Right cardiac atrium (tissue), 5 donors: Measurements from ENCODE around the gene FLNA. TPM values are rescaled to one million over a fixed set of nuclear protein-coding genes. Genes with fewer than 3 reads are reported as not detected.
"Not testable (repeated sequence)": the region's sequence is repeated elsewhere in the genome, so short reads cannot be mapped to it uniquely, and the experiment has no call there.

Experiments used
- ATAC-seq, 2 donors: fragments of 200-7000 bp; cut with Tn5 transposase; one replicate each; pipeline versions ENCODE4 v1.8.0 to v1.9.1; 2020; ENCODE audit warnings: moderate library complexity in 2 of 2, mild to moderate bottlenecking in 1 of 2
- DNase-seq, 3 donors: peaks; one replicate each; pipeline ENCODE4 v3.0.0-alpha.2; 2020
- H3K27ac ChIP-seq: one replicate; pipeline ENCODE4 v1.5.1; 2013; ENCODE audit warnings: mild to moderate bottlenecking, low read length, control low read depth, moderate library complexity
- H3K27me3 ChIP-seq: one replicate; pipeline ENCODE4 v1.6.1; 2013; ENCODE audit not compliant: control insufficient read depth, insufficient read depth
- H3K4me1 ChIP-seq: one replicate; pipeline ENCODE4 v1.6.1; 2013; ENCODE audit warnings: low read length; ENCODE audit not compliant: control insufficient read depth, insufficient read depth
- H3K4me3 ChIP-seq: one replicate; pipeline ENCODE4 v1.5.1; 2013; ENCODE audit warnings: low read length, control low read depth
- H3K9me3 ChIP-seq: one replicate; pipeline ENCODE4 v1.6.1; 2013; ENCODE audit warnings: low read length; ENCODE audit not compliant: control insufficient read depth
- WGBS: extraction: QIAGEN DNeasy Blood & Tissue Kit; methylation state at CpG from one replicate; pipeline ENCODE4 v1.1.7; 2013; 5-methylcytosine and 5-hydroxymethylcytosine counted together
- intact Hi-C, 4 donors: fragments of 100-400 bp; cut with DNase I; formaldehyde crosslinking; loops; one replicate each; pipeline versions ENCODE4 v1.11.0 to v1.14.0; 2022 to 2023
- polyA plus RNA-seq: library from polyadenylated mRNA; stranded (reverse); fragments of 200-250 nt; gene quantifications from one replicate; pipeline ENCODE4 v1.2.3, GENCODE V29; 2013
- total RNA-seq, 4 donors: library from RNA; stranded (reverse); fragmentation: NEBNext Ultra II Directional; extraction: Animal tissue kit (Norgen Biotek cat#: 25700); gene quantifications; one replicate each; pipeline ENCODE4 v1.2.1, GENCODE V29; 2021
- donor health status: healthy with polysubstance abuse.
- donor health status: DM: no; HTN: yes; CAD: no.
- donor health status: DM: no; HTN: no; CAD: no.
- donor health status: DM: no; HTN: yes; CAD: no; lungs with severe emphysema.
- donor health status: DM: yes; HTN: yes; CAD: no.

FLNA gene
- total and polyA plus RNA-seq, 5 donors, result 262 to 363 (median 282) TPM

DNA sequence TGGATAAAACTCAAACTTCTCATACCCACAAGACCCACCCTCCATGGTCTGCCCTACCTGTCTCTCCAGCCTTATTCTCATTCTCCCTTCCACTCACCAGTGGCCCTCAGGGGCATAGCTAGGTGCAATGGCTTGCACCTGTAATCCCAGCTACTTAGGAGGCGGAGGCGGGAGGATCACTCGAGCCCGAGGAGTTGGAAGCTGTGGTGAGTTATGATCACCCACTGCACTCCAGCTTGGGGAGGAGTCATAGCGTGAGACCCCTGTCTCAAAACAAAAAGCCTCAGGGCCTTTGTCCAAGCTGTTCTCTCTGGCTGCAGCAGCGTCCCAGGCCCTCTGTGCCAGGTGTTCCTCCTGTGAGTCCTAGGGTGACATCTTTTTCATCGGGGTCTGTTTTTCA is 62.3 kb downstream of the FLNA start:
- no peak for ATAC-seq
- Histone ChIP-seq H3K4me1 (peaks cover 2% of the 10 kb centered on the region), H3K9me3 (no peaks in the 10 kb centered on the region), H3K27me3 (no peaks in the 10 kb centered on the region), H3K4me3 (no peak overlapping the region), H3K27ac (no peak overlapping the region)
- intact Hi-C loops, result no loop called here
- 97% methylated on average over 7 of the region's 7 CpGs for WGBS
- DNase-seq, result no peak

DNA sequence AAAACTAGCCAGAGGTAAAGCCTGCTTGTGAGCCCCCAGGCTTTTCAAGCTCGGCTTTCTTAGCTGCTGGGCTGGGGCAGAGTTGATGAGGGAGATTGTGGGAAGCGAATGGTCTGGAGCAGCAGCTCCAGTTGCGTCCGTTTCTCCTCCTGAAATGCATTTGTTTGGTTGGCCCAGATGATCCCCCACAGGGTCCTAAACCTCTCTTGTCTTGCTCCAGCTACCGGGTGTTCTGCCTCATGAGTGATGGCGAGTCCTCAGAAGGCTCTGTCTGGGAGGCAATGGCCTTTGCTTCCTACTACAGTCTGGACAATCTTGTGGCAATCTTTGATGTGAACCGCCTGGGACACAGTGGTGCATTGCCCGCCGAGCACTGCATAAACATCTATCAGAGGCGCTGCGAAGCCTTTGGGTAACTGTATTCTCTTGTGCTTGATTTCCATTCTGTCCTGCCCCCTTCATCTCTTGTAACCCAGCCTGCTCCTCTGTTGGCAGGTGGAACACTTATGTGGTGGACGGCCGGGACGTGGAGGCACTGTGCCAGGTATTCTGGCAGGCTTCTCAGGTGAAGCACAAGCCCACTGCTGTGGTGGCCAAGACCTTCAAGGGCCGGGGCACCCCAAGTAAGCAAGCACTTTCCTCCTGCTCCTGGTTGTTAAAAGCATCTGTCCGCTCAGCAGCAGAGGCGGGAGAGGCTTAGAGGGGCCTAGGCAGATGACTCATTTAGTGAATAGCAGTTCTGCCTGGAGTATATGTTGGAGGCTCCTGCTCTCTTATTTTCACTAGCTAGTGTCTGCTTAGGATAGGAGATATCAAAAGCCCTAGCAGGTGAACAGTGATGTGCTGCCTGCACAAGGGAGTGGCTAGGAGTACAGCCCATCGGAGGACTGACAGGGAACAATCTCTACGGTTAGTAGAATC is 63.6 kb downstream of the FLNA start:
- intact Hi-C loops, result no loop called here
- no peak for DNase-seq
- WGBS, result 79% methylated on average over 19 of the region's 19 CpGs

GRCh38 chrX:154309041-154309775 is 65.2 kb downstream of the FLNA start:
- no peak for DNase-seq
- WGBS, result 83% methylated on average over 16 of the region's 16 CpGs
- Histone ChIP-seq H3K27me3 (no peaks in the 10 kb centered on the region), H3K9me3 (no peaks in the 10 kb centered on the region), H3K4me3 (no peak overlapping the region), H3K4me1 (peaks cover 2% of the 10 kb centered on the region), H3K27ac (no peak overlapping the region)
- intact Hi-C loops, result no loop called here
- no peak for ATAC-seq

More for the DNA sequence above, 63.6 kb downstream of the FLNA start:
- Histone ChIP-seq H3K9me3 (no peaks in the 10 kb centered on the region), H3K27ac (no peak overlapping the region), H3K27me3 (no peaks in the 10 kb centered on the region), H3K4me3 (no peak overlapping the region), H3K4me1 (peaks cover 2% of the 10 kb centered on the region)
- ATAC-seq, result no peak

DNA sequence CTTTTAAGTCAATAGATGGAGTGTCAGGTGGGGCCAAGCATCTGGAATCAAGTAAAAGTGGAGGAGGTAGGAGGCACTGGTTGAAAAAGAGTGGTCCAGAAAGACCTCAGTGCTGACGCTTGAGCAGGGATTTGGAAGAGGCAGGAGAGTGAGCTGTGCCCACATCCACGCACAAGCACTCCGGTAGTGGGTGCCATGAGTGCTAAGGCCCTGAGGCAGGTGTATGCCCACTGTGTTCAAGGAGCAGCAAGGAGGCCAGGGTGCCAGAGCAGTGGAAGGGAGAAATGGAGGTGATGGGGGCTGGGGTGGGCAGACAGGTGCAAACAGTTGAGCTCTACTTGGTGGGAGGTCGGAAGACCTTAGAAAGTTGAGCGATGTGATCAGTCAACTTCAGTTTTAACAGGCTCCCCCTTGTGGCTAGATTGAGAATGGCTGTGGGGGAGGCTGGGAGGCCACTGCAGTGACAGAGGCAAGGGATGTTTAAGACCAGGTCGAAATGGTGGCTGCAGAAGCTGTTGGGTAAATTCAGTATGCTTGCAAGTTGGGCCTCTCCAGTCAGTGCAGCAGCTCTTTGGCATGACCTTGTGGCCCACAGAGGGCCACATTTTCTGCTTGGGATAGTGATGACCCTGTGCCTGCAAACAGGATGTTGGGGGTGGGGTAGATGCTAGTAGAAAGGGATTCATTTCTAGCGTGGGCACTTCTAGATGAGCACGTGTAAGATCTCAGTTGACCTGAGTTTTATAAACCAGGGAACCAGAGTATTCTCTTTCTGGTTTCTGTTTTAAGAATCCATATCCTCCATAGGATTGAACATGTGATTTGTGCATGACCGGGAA is 66.1 kb downstream of the FLNA start:
- peaks cover 2% of the 10 kb centered on the region for H3K4me1 ChIP-seq
- intact Hi-C loops, result no loop called here
- H3K4me3 ChIP-seq, result no peak overlapping the region
- WGBS, result 53% methylated on average over 9 of the region's 9 CpGs
- H3K27me3 ChIP-seq, result no peaks in the 10 kb centered on the region
- peak; percentile 27 to 59 for ATAC-seq
- H3K9me3 ChIP-seq, result no peaks in the 10 kb centered on the region
- H3K27ac ChIP-seq, result no peak overlapping the region
- peak; percentile 53 to 77 (median 70) for DNase-seq

GRCh38 chrX:154307202-154307601 is 67.2 kb downstream of the FLNA start:
- H3K9me3 ChIP-seq, result no peaks in the 10 kb centered on the region
- H3K4me1 ChIP-seq, result peaks cover 2% of the 10 kb centered on the region
- intact Hi-C loops, result no loop called here
- no peaks in the 10 kb centered on the region for H3K27me3 ChIP-seq
- no peak overlapping the region for H3K27ac ChIP-seq
- WGBS, result 56% methylated on average over 6 of the region's 6 CpGs
- ATAC-seq, result peak in 1 of 2 donors; percentile 12
- DNase-seq, result no peak
- no peak overlapping the region for H3K4me3 ChIP-seq

DNA sequence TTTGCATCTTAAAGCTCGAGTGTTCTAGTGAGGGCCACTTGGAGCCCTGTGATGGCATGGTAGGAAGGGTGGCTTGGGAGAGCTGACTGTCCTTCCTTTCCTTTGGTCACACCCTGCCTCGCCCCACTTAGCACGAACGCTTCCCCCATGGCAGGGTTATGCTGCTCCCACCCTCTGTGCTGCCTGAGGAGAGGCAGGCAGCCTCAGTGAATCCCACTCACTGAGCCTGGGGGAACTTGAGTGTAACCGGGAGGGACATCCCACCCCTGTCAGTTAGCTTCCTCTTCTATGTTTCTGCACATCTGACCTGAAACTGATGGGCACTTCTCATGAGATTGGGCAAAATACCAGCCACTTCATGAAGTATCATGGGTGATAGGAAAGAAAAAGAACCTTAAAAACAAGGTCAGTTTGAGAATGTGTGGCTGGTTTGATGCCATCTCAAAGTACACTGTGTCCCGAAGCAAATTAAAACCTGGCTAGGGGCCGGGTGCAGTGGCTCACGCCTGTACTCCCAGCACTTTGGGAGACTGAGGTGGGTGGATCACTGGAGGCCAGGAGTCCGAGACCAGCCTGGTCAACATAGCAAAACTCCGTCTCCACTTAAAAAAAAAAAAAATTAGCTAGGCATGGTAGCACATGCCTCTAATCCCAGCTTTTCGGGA is 68.8 kb downstream of the FLNA start:
- intact Hi-C loops, result no loop called here
- ATAC-seq (peak; percentile 21 to 55), DNase-seq (no peak)
- Histone ChIP-seq H3K4me3 (no peak overlapping the region), H3K27me3 (no peaks in the 10 kb centered on the region), H3K27ac (peak overlapping the region; percentile 68), H3K4me1 (peaks cover 2% of the 10 kb centered on the region), H3K9me3 (no peaks in the 10 kb centered on the region)
- 66% methylated on average over 11 of the region's 11 CpGs for WGBS

DNA sequence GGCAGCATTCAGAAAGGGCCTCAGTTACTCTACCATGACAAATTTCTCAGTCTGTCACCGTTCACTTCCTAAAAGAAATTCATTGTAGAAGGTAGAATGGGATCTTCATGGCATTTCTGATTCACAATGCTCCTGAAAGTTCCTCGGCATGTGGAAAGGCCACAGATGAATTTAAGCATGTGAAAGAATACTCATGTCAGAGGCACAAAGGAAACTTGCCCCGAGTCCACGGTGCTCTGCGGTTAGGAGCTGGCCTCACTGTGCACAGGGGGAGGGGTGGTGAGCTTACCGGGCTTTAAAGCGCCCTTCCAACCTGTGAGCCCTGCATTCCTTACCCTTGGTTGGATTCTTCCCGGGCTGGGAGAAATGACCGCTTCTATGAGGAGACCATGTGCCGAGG is 69.6 kb downstream of the FLNA start:
- 81% methylated on average over 10 of the region's 10 CpGs for WGBS
- H3K27me3 ChIP-seq, result no peaks in the 10 kb centered on the region
- peaks cover 2% of the 10 kb centered on the region for H3K4me1 ChIP-seq
- peak overlapping the region; percentile 6 for H3K27ac ChIP-seq
- DNase-seq, result no peak
- H3K9me3 ChIP-seq, result no peaks in the 10 kb centered on the region
- intact Hi-C loops, result no loop called here
- ATAC-seq, result no peak
- H3K4me3 ChIP-seq, result no peak overlapping the region

DNA sequence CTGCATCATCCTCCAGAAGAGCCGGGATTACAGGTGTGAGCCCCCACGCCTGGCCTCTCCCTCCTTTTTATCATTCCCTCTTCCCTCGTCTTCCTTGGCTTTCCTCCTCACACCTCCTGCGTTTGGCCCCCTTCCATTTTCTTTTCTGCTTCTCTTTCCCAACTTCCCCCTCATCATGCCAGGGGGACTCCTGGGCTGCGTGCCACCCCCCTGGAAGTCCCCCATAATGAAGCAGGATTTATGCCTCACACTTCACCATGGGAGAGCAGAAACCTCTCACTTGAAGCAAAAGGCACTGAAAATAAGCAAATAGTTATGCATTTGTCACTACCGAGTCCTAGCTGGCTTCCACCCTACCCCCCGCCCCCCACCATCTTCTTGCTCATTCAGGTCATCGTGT is 71.0 kb downstream of the FLNA start:
- intact Hi-C loops, result no loop called here
- ATAC-seq, result no peak

DNA sequence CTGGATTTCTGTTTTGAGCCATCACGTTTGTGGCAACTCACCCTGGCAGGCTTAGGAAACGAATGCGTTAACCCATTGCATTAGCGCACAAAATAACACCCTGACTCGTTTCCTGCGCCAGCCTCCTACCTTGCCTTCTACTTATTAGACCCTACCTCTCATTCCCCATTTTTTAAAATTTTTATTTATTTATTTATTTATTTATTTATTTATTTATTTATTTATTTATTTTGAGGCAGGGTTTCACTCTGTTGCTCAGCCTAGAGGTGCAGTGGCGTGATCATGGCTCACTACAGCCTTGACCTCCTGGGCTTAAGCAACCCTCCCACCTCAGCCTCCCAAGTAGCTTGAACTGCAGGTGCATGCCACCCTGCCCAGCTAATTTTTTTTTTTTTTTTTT is 71.4 kb downstream of the FLNA start:
- H3K4me1 ChIP-seq, intact Hi-C loops, ATAC-seq, H3K4me3 ChIP-seq, H3K9me3 ChIP-seq, DNase-seq, H3K27me3 ChIP-seq, H3K27ac ChIP-seq: not testable (repeated sequence)
- WGBS, result 84% methylated on average over 7 of the region's 7 CpGs

More for the DNA sequence above, 71.0 kb downstream of the FLNA start:
- Histone ChIP-seq H3K27ac (no peak overlapping the region), H3K9me3 (no peaks in the 10 kb centered on the region), H3K27me3 (no peaks in the 10 kb centered on the region), H3K4me1 (peaks cover 2% of the 10 kb centered on the region), H3K4me3 (no peak overlapping the region)
- 69% methylated on average over 8 of the region's 8 CpGs for WGBS
- no peak for DNase-seq

- ATAC-seq (no peak), DNase-seq (no peak)
- H3K4me3 ChIP-seq, result no peak overlapping the region
- WGBS, result 82% methylated on average over 8 of the region's 8 CpGs
- H3K4me1 ChIP-seq, result no peaks in the 10 kb centered on the region
- H3K27ac ChIP-seq, result no peak overlapping the region
- H3K27me3 ChIP-seq, result no peaks in the 10 kb centered on the region
- H3K9me3 ChIP-seq, result no peaks in the 10 kb centered on the region
- intact Hi-C loops, result no loop called here
Observed at GRCh38 chrX:154300816-154301215, 73.6 kb downstream of the FLNA start.
